HepG2 (cell line): Measurements from ENCODE around the gene GPX2. TPM values are rescaled to one million over a fixed set of nuclear protein-coding genes. Genes with fewer than 3 reads are reported as not detected.

Experiments
- ATM ChIP-seq: fragments of 450-650 bp; IDR thresholded peaks from 2 replicates; pipeline ENCODE4 v1.7.1; 2017; ENCODE audit warnings: mild to moderate bottlenecking, borderline replicate concordance
- FOXK1 ChIP-seq: sonication (generic); formaldehyde crosslinking; IDR thresholded peaks from 2 replicates; pipeline ENCODE4 v1.4.0; 2020; ENCODE audit warnings: low read depth, missing genetic modification reagents, borderline replicate concordance
- HNF1A ChIP-seq, 2 experiments: sonication (generic) in 1 of 2; formaldehyde crosslinking in 1 of 2; IDR thresholded peaks; 2 replicates each; pipeline versions ENCODE4 v1.4.0 to v1.6.1; 2016 to 2020; ENCODE audit warnings: borderline replicate concordance in 1 of 2, low read depth in 1 of 2, mild to moderate bottlenecking in 1 of 2, missing genetic modification reagents in 1 of 2
- MIER3 ChIP-seq: IDR thresholded peaks from 2 replicates; pipeline ENCODE4 v1.6.1; 2016; ENCODE audit warnings: missing compliant biosample characterization, borderline replicate concordance
- ZNF10 ChIP-seq: sonication (generic); formaldehyde crosslinking; IDR thresholded peaks from 2 replicates; pipeline ENCODE4 v1.4.0; 2020; ENCODE audit warnings: mild to moderate bottlenecking, low read depth, missing genetic modification reagents, borderline replicate concordance
- ZNF547 ChIP-seq: sonication (generic); formaldehyde crosslinking; IDR thresholded peaks from 2 replicates; pipeline ENCODE4 v1.5.1; 2020; ENCODE audit warnings: mild to moderate bottlenecking, missing genetic modification reagents
- polyA plus RNA-seq, 8 experiments: library from polyadenylated mRNA; depleted of rRNA in 3 of 8; stranded (reverse) in 7 of 8; unstranded in 1 of 8; fragments of >200 nt; fragmentation: Illumina TruSeq in 4 of 8; extraction: Trizol in 4 of 8; gene quantifications; 2 replicates each; pipeline versions ENCODE4 v1.2.1 to v1.2.3, GENCODE V29; 2011 to 2016; ENCODE audit warnings: low read depth in 4 of 8, missing spikeins in 1 of 8, mixed read lengths in 1 of 8; ENCODE audit not compliant: insufficient read depth in 1 of 8
- total RNA-seq, 5 experiments: library from RNA; depleted of rRNA; stranded (reverse); fragments of >200 nt; fragmentation: Illumina TruSeq; extraction: Trizol; gene quantifications; 2 replicates each; pipeline ENCODE4 v1.2.3, GENCODE V29; 2016; ENCODE audit warnings: low read depth in 1 of 5
- TF ChIP-seq, protein P1 (sequence below): sonication (generic); formaldehyde crosslinking; IDR thresholded peaks from 2 replicates; pipeline ENCODE4 v1.4.0; 2020; ENCODE audit warnings: mild to moderate bottlenecking, missing genetic modification reagents
- TF ChIP-seq, protein P2 (sequence below): sonication (generic); formaldehyde crosslinking; IDR thresholded peaks from 2 replicates; pipeline ENCODE4 v1.4.0; 2020; ENCODE audit warnings: missing genetic modification reagents, borderline replicate concordance

The GPX2 gene
- total and polyA plus RNA-seq, 2 of the 13 experiments (the other 11 are each of a cell fraction or from before 2014, with no cell fraction given), result 526 to 674 TPM

DNA sequence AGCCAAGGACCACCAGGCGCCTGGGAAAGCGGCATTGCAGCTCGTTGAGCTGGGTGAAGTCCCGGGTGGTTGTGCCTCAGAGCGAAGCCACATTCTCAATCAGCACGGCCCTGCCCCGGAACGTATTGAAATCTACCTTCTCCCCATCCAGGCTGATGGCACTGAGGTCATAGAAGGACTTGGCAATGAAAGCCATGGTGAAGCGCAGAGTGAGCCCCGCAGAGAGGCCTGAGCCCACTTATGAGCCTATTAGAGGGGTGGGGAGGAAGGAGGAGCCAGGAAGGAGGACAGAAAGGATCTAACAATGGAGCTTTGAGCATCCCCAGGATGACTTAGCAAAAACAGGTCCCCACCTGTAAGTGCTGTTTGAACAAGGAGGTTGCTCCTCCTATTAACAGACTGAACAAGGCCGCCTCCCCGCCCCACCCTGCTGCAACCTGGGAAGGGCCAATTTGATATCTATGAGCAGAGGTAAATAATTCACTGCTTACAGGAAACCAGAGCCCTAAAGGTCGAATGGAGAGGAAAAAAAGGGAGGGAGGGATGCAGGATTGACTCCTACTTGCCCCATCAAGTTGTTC, at the start of gene GPX2 (continued):
- TF ChIP-seq ATM (no peak), HNF1A (IDR thresholded peaks at IDR 0.05; ENCODE audit: low read depth) (peak; percentile 93), HNF1A (CRISPR knock-in tag; IDR thresholded peaks at IDR 0.05; ENCODE audit: borderline replicate concordance) (peak; percentile 98), FOXK1 (CRISPR knock-in tag) (peak; percentile 49; the same call in 1 of the 2 replicates), ZNF10 (CRISPR knock-in tag) (no peak), ZNF547 (CRISPR knock-in tag) (no peak), MIER3 (CRISPR knock-in tag) (peak; percentile 19; the same call in 1 of the 2 replicates)
- TF ChIP-seq, protein P1, sequence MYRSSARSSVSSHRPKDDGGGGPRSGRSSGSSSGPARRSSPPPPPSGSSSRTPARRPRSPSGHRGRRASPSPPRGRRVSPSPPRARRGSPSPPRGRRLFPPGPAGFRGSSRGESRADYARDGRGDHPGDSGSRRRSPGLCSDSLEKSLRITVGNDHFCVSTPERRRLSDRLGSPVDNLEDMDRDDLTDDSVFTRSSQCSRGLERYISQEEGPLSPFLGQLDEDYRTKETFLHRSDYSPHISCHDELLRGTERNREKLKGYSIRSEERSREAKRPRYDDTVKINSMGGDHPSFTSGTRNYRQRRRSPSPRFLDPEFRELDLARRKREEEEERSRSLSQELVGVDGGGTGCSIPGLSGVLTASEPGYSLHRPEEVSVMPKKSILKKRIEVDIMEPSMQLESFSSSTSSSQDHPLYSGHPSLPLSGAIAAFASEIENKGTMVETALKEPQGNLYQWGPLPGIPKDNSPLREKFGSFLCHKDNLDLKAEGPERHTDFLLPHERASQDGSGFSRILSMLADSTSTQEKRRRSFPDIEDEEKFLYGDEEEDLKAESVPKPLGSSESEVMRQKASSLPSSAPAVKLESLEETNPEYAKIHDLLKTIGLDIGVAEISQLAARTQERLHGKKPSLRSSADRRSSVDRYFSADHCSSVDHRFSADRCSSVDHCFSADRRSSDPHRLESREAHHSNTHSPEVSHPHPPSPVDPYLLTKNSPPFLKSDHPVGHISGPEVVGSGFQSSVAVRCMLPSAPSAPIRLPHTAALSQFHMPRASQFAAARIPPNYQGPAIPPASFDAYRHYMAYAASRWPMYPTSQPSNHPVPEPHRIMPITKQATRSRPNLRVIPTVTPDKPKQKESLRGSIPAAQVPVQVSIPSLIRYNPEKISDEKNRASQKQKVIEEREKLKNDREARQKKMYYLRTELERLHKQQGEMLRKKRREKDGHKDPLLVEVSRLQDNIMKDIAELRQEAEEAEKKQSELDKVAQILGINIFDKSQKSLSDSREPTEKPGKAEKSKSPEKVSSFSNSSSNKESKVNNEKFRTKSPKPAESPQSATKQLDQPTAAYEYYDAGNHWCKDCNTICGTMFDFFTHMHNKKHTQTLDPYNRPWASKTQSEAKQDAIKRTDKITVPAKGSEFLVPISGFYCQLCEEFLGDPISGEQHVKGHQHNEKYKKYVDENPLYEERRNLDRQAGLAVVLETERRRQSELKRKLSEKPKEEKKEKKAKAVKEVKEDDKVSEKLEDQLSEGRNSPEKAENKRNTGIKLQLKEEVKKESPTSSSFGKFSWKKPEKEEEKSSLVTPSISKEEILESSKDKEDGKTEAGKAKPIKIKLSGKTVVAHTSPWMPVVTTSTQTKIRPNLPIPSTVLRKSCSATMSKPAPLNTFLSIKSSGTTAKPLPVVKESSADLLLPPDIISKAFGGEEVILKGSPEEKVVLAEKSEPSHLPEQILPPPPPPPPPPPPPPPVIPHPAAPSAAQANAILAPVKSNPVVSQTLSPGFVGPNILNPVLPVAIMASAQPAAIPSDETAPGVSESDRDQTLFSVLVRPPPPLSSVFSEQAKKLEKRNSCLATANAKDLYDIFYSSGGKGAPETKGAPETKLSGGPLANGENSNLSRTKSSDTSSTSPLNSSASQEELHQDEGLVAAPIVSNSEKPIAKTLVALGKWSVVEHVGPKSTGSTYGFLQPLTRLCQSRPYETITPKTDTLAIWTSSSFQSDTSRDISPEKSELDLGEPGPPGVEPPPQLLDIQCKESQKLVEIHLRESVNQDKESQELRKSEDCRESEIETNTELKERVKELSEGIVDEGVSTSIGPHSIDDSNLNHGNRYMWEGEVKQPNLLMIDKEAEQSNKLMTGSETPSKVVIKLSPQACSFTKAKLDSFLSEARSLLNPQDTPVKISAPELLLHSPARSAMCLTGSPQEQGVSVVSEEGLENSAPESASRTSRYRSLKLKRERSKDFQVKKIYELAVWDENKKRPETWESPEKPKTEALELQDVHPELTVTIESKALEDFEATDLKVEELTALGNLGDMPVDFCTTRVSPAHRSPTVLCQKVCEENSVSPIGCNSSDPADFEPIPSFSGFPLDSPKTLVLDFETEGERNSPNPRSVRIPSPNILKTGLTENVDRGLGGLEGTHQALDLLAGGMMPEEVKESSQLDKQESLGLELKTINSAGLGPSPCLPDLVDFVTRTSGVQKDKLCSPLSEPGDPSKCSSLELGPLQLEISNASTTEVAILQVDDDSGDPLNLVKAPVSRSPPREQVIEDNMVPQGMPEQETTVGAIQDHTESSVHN, result 0 out of 2 replicates have a peak, but pooled peaks have one; percentile 21
- TF ChIP-seq, protein P2, sequence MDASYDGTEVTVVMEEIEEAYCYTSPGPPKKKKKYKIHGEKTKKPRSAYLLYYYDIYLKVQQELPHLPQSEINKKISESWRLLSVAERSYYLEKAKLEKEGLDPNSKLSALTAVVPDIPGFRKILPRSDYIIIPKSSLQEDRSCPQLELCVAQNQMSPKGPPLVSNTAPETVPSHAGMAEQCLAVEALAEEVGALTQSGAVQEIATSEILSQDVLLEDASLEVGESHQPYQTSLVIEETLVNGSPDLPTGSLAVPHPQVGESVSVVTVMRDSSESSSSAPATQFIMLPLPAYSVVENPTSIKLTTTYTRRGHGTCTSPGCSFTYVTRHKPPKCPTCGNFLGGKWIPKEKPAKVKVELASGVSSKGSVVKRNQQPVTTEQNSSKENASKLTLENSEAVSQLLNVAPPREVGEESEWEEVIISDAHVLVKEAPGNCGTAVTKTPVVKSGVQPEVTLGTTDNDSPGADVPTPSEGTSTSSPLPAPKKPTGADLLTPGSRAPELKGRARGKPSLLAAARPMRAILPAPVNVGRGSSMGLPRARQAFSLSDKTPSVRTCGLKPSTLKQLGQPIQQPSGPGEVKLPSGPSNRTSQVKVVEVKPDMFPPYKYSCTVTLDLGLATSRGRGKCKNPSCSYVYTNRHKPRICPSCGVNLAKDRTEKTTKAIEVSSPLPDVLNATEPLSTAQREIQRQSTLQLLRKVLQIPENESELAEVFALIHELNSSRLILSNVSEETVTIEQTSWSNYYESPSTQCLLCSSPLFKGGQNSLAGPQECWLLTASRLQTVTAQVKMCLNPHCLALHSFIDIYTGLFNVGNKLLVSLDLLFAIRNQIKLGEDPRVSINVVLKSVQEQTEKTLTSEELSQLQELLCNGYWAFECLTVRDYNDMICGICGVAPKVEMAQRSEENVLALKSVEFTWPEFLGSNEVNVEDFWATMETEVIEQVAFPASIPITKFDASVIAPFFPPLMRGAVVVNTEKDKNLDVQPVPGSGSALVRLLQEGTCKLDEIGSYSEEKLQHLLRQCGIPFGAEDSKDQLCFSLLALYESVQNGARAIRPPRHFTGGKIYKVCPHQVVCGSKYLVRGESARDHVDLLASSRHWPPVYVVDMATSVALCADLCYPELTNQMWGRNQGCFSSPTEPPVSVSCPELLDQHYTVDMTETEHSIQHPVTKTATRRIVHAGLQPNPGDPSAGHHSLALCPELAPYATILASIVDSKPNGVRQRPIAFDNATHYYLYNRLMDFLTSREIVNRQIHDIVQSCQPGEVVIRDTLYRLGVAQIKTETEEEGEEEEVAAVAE (CRISPR knock-in tag), result peak; percentile 55; the same call in 1 of the 2 replicates
